Activated CD8-positive, alpha-beta memory T cell treated with anti-CD3 and anti-CD28 coated beads for 24 hours (primary cell): ENCODE measurements around the gene ASCC1.
"Not testable (repeated sequence)": the region's sequence is repeated elsewhere in the genome, so short reads cannot be mapped to it uniquely, and the experiment has no call there.

Experiments
- DNase-seq: peaks from one replicate; pipeline ENCODE4 v3.0.0-alpha.2; 2020

ASCC1 gene

DNA sequence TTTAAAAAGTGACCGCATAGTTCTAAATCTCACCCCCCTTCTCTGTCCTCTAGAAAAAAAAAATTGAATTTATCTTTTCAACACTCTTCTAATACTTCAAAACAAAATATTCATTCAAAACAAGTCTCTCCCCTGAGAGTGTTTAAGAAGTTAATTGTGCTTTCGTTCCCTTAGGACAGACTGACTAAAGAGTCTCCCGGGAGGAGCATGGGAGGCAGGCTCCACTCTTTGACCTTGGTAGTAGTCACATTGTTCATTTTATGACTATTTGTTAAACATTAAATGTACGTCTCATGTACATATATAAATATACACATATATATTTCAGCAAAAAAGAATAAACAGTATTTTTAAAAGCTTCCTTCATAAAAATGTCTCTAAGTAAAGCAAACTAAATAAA is 92.5 kb downstream of the ASCC1 start:
- DNase-seq, result no peak

DNA sequence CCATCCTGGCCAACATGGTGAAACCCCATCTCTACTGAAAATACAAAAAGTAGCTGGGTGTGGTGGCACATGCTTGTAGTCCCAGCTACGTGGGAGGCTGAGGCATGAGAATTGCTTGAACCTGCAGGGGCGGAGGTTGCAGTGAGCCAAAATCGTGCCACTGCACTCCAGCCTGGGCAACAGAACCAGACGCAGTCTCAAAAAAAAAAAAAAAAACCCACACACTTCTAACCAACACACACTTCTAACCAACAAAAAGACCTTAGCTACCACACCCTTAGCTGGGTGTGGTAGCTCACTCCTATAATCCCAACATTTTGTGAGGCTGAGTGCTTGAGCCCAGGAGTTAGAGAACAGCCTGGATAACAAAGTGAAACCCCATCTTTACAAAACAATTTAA is 93.9 kb downstream of the ASCC1 start:
- no peak for DNase-seq

DNA sequence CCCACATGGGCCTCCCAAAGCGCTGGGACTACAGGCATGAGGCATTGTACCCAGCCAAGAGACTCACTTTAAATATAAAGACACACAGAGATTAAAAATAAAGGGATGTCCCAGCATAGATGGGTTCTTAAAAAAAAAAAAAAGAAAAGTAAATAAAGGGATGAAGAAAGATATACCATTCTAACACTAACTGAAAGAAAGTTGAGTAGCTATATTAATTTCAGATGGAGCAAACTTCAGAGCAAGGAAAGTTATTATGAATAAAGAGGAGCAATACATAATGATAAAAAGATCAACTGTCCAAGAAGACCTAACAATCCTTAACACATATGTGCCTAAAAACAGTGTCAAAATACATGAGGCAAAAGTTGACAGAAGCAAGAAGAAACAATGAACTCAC is 94.7 kb downstream of the ASCC1 start:
- no peak for DNase-seq

DNA sequence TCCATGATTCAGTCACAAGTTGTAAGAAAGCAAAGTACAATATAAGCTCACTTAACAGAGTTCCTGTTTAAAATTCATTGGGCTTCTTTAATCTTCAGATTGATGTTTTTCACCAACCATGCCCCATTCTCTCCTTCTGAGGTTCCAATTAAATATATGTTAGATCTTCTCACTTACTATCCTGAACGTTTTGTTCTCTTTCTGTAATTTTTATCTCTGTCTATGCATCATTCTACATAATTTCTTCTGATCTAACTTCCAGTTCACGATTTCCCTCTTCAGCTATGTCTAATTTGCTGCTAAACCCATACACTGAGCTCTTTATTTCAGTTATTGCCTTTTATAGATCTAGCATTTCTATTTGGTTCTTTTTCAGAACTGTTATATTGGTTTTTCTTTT is 99.7 kb downstream of the ASCC1 start:
- no peak for DNase-seq

GRCh38 chr10:72114706-72115450 is 101.2 kb downstream of the ASCC1 start:
- no peak for DNase-seq

- no peak for DNase-seq
Measured at GRCh38 chr10:72110673-72111401, 105.2 kb downstream of the ASCC1 start.

GRCh38 chr10:72109636-72110157 is 106.4 kb downstream of the ASCC1 start:
- no peak for DNase-seq

- no peak for DNase-seq
Measured at GRCh38 chr10:72108830-72109635, 107.0 kb downstream of the ASCC1 start.

GRCh38 chr10:72108004-72108370 is 108.1 kb downstream of the ASCC1 start:
- DNase-seq, result not testable (repeated sequence)

GRCh38 chr10:72107325-72108003 is 108.6 kb downstream of the ASCC1 start:
- DNase-seq, result no peak

- DNase-seq, result no peak
Measured at GRCh38 chr10:72106896-72107295, 109.2 kb downstream of the ASCC1 start.

DNA sequence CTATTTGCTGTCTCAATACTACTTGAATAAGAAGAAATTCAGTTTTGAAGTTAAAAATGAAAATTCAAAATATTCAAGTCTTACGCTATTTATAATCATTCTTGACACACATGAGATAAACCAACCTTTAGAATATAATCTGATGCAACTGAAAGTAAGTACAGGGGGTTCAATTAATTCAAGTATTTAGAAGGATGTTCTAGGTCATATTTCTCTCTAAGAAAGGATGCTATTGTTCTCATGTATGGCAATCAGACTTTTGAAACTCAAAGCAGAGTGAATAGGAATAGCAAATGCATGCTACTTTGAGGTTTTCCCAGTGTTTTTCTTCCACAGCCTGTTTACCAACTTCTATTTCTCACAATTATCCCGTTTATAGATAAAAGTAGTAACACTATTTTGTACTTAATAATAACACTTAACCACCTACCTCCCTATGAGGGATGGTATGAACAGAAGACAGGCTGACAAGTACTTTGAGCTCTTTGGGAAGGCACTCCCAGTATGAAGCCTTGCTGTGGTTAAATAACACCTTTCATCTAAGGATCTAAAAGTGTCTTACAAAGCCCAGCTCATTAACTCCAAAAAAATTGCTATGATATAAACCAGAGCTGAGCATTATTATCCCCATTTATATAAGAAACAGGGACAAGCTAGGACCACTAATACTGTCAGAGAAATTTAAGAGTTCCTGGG is 109.8 kb downstream of the ASCC1 start:
- no peak for DNase-seq

- DNase-seq, result no peak
Measured at GRCh38 chr10:72105710-72106109, 110.4 kb downstream of the ASCC1 start.

DNA sequence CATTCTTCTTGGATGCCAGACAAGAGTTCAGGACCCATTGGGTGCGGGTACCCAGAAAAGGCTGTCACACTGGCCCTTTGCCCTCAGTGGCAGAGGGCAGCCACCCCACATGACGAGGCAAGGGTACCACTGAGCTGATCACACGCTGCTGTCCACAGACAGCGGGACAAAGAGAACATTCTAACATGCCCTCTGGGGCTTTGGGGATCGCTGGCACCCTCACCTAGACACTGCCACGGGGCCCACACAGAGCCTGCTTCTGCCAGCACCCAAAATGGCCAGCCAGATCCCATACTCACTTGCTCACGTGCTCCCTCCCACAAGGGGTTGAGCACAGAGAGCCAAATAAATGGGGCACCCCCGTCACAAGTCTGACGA is 111.0 kb downstream of the ASCC1 start:
- no peak for DNase-seq

GRCh38 chr10:72104472-72105097 is 111.5 kb downstream of the ASCC1 start:
- DNase-seq, result no peak

GRCh38 chr10:72099600-72099921 is 116.5 kb downstream of the ASCC1 start:
- no peak for DNase-seq

GRCh38 chr10:72098836-72099599 is 117.1 kb downstream of the ASCC1 start:
- DNase-seq, result no peak

DNA sequence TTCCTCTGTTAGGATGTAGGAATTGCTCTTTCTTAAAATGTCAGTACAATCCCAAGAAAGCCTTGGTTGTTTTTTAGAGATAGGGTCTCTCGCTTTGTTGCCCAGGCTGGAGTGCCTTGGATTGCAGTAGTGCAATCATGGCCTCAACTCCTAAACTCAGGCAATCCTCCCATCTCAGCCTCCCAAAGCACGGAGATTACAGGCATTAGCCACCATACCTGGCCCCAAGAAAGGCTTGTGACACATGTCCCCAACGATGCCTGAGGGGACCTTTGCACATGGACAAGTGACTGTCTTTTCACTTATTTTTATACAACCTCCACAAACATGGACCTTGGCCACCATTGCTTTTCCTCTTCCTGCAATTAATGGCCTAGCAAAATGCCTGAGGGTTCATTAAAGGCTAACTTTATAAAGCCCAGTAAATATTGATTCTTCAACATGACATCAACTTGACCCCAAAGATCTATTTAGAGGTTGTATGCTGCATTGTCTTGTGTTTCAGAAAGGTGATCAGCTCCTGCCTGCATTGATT is 117.7 kb downstream of the ASCC1 start:
- no peak for DNase-seq

- no peak for DNase-seq
Measured at GRCh38 chr10:72097448-72098300, 118.4 kb downstream of the ASCC1 start.
